Measurements from ENCODE around the gene AKNA. TPM values are rescaled to one million over a fixed set of nuclear protein-coding genes. Genes with fewer than 3 reads are reported as not detected.

AKNA gene
- total RNA-seq, 1 experiment from 2014 or later: 10.1 TPM

- Histone ChIP-seq H3K4me3 (ENCODE audit: low read depth in 2 of 2, low read length in 2 of 2) (no peak overlapping the region), H3K9me3 (ENCODE audit: control insufficient read depth, insufficient read depth, low read depth, low read length) (no peaks in the 10 kb centered on the region), H3K27ac (ENCODE audit: low read length) (no peak overlapping the region), H3K36me3 (ENCODE audit: control insufficient read depth, insufficient read depth, low read length) (no peaks in the 10 kb centered on the region), H3K27me3 (ENCODE audit: control insufficient read depth, insufficient read depth, low read length) (no peaks in the 10 kb centered on the region), H3K4me1 (ENCODE audit: control insufficient read depth, insufficient read depth, low read length) (peaks cover 3% of the 10 kb centered on the region)
- in situ Hi-C loops (cut with HindIII; ENCODE audit: low pct_unique_long_range_greater_than_20kb, low sequenced_read_pairs) (no loop called here), intact Hi-C loops (cut with micrococcal nuclease; ENCODE audit: unreplicated experiment) (no loop called here)
- ATAC-seq (no peak), DNase-seq (ENCODE audit: low read depth, low spot score) (no peak)
- TF ChIP-seq POLR2AphosphoS5 (IDR thresholded peaks at IDR 0.05; ENCODE audit: low read depth, low read length): no peak
- TF ChIP-seq SIN3A (IDR thresholded peaks at IDR 0.05; ENCODE audit: borderline replicate concordance, insufficient read depth, low read depth, low read length): no peak
- no peak for TF ChIP-seq CTCF (IDR thresholded peaks at IDR 0.05)
- TF ChIP-seq TCF7L2 (IDR thresholded peaks at IDR 0.05; ENCODE audit: low read depth, low read length): no peak
- no peak for TF ChIP-seq REST (IDR thresholded peaks at IDR 0.05; ENCODE audit: insufficient read depth in 1 of 2, low read depth in 2 of 2, low read length in 1 of 2)
- BruUV-seq (replicated peaks): no TSS peak
- POLR2A ChIA-PET: no interaction called here
- CTCF ChIA-PET: no interaction called here
These were observed 17.4 kb downstream of the AKNA start for GRCh38 chr9:114370251-114370967.

GRCh38 chr9:114369216-114370130, 18.3 kb downstream of the AKNA start:
- H3K27me3 ChIP-seq (ENCODE audit: control insufficient read depth, insufficient read depth, low read length): no peaks in the 10 kb centered on the region
- no peak overlapping the region for H3K4me3 ChIP-seq (ENCODE audit: low read depth in 2 of 2, low read length in 2 of 2)
- H3K4me1 ChIP-seq (ENCODE audit: control insufficient read depth, insufficient read depth, low read length): peaks cover 3% of the 10 kb centered on the region
- H3K9me3 ChIP-seq (ENCODE audit: control insufficient read depth, insufficient read depth, low read depth, low read length): no peaks in the 10 kb centered on the region
- POLR2A ChIA-PET: no interaction called here
- no TSS peak for BruUV-seq (replicated peaks)
- intact Hi-C loops (cut with micrococcal nuclease; ENCODE audit: unreplicated experiment): no loop called here
- TF ChIP-seq CTCF (IDR thresholded peaks at IDR 0.05) (no peak), SIN3A (IDR thresholded peaks at IDR 0.05; ENCODE audit: borderline replicate concordance, insufficient read depth, low read depth, low read length) (no peak), POLR2AphosphoS5 (IDR thresholded peaks at IDR 0.05; ENCODE audit: low read depth, low read length) (no peak), REST (IDR thresholded peaks at IDR 0.05; ENCODE audit: insufficient read depth in 1 of 2, low read depth in 2 of 2, low read length in 1 of 2) (no peak)
- no peak for DNase-seq (ENCODE audit: low read depth, low spot score)
- no peak overlapping the region for H3K27ac ChIP-seq (ENCODE audit: low read length)
- CTCF ChIA-PET: no interaction called here
- ATAC-seq: no peak
- H3K36me3 ChIP-seq (ENCODE audit: control insufficient read depth, insufficient read depth, low read length): no peaks in the 10 kb centered on the region
- in situ Hi-C loops (cut with HindIII; ENCODE audit: low pct_unique_long_range_greater_than_20kb, low sequenced_read_pairs): no loop called here
